ACC112 (cell line): ENCODE measurements around the gene LYPD6.
A peak's percentile ranks its signal among the peaks of the same experiment; 100 is the strongest.
"Not testable (repeated sequence)": the region's sequence is repeated elsewhere in the genome, so short reads cannot be mapped to it uniquely, and the experiment has no call there.

ENCODE experiments used
- H2AFZ ChIP-seq: fragments of 200-600 bp; sonication (generic); one replicate; pipeline ENCODE4 v1.6.0; 2017; ENCODE audit warnings: antibody characterized with exemption, low read length; ENCODE audit not compliant: unreplicated experiment
- H3K27ac ChIP-seq: fragments of 200-600 bp; sonication (generic); 2 replicates; pipeline ENCODE4 v1.5.1; 2014; ENCODE audit warnings: low read depth, mild to moderate bottlenecking, antibody characterized with exemption, low read length, moderate library complexity
- H3K27me3 ChIP-seq: fragments of 200-600 bp; sonication (generic); 2 replicates; pipeline ENCODE4 v1.6.1; 2014; ENCODE audit warnings: mild to moderate bottlenecking, antibody characterized with exemption, low read length, moderate library complexity, mixed read lengths; ENCODE audit not compliant: insufficient read depth
- H3K36me3 ChIP-seq: fragments of 200-600 bp; sonication (generic); 2 replicates; pipeline ENCODE4 v1.6.1; 2016; ENCODE audit warnings: mild to moderate bottlenecking, antibody characterized with exemption, low read length, moderate library complexity, mixed read lengths; ENCODE audit not compliant: insufficient read depth
- H3K4me1 ChIP-seq: fragments of 200-600 bp; sonication (generic); one replicate; pipeline ENCODE4 v1.6.1; 2016; ENCODE audit warnings: low read length, mixed read lengths; ENCODE audit not compliant: insufficient read depth, unreplicated experiment, control insufficient read depth
- H3K4me3 ChIP-seq: fragments of 200-600 bp; sonication (generic); 2 replicates; pipeline ENCODE4 v1.5.1; 2014; ENCODE audit warnings: mild to moderate bottlenecking, low read depth, low read length
- H3K79me2 ChIP-seq: fragments of 200-600 bp; sonication (generic); one replicate; pipeline ENCODE4 v1.6.0; 2016; ENCODE audit warnings: low read length; ENCODE audit not compliant: control insufficient read depth, unreplicated experiment, insufficient read depth

Gene LYPD6

GRCh38 chr2:149318566-149318965 is 11.8 kb upstream of the LYPD6 start:
- not testable (repeated sequence) for H3K27me3 ChIP-seq, H3K4me3 ChIP-seq, H2AFZ ChIP-seq, H3K36me3 ChIP-seq, H3K27ac ChIP-seq, H3K79me2 ChIP-seq, H3K4me1 ChIP-seq

- no peak overlapping the region for H2AFZ ChIP-seq
Measured at GRCh38 chr2:149320362-149320761, 10.0 kb upstream of the LYPD6 start.

GRCh38 chr2:149329068-149329467 is 1.3 kb upstream of the LYPD6 start:
- Histone ChIP-seq H3K36me3 (no peaks in the 10 kb centered on the region), H2AFZ (no peak overlapping the region), H3K4me1 (no peaks in the 10 kb centered on the region), H3K27me3 (peaks cover 59% of the 10 kb centered on the region), H3K4me3 (no peak overlapping the region), H3K79me2 (no peaks in the 10 kb centered on the region), H3K27ac (no peak overlapping the region)

More at GRCh38 chr2:149320362-149320761, 10.0 kb upstream of the LYPD6 start:
- H3K36me3 ChIP-seq = no peaks in the 10 kb centered on the region
- H3K4me3 ChIP-seq = no peak overlapping the region
- no peak overlapping the region for H3K27ac ChIP-seq
- no peaks in the 10 kb centered on the region for H3K79me2 ChIP-seq
- no peaks in the 10 kb centered on the region for H3K4me1 ChIP-seq
- no peaks in the 10 kb centered on the region for H3K27me3 ChIP-seq

DNA sequence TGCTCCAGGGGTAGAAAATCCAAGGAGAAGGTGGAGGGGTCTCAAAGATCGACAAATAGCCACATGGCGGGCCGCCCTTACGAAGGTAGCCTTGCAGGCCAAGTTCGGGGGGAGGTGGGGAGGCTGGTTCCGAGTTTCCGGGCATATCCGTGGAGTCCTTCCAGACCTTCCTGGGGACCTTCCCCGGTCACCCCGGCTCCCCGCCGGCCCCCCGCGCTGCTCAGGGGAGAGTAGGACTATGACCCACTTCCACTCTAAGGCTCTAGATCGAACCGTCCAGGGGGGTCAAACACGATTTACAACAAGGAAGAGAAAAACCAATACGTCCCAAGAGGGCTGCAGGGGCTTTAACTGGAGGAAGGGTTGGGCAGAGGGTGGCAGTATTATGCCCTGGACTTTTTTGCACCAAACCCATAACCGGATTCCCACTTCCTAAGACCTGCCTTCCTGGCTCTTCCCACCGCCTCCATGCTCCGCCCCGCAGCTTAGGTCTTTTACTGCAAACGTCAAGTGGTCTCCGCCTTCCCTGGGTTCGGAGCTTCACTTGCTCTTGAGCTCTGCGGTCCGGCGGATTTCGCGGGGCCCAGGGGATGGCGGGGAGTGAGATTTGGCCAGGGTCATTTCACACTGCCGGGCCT is 779 bp upstream of the LYPD6 start:
- Histone ChIP-seq H3K36me3 (no peaks in the 10 kb centered on the region), H3K27me3 (peaks cover 64% of the 10 kb centered on the region), H2AFZ (peak overlapping the region; percentile 7), H3K79me2 (no peaks in the 10 kb centered on the region), H3K4me3 (peak overlapping the region; percentile 73), H3K27ac (no peak overlapping the region), H3K4me1 (no peaks in the 10 kb centered on the region)

GRCh38 chr2:149331023-149331400 is 625 bp downstream of the LYPD6 start:
- H3K36me3 ChIP-seq = no peaks in the 10 kb centered on the region
- no peak overlapping the region for H3K27ac ChIP-seq
- H2AFZ ChIP-seq = no peak overlapping the region
- no peaks in the 10 kb centered on the region for H3K4me1 ChIP-seq
- H3K27me3 ChIP-seq = peaks cover 62% of the 10 kb centered on the region
- H3K4me3 ChIP-seq = peak overlapping the region; percentile 71
- H3K79me2 ChIP-seq = no peaks in the 10 kb centered on the region

DNA sequence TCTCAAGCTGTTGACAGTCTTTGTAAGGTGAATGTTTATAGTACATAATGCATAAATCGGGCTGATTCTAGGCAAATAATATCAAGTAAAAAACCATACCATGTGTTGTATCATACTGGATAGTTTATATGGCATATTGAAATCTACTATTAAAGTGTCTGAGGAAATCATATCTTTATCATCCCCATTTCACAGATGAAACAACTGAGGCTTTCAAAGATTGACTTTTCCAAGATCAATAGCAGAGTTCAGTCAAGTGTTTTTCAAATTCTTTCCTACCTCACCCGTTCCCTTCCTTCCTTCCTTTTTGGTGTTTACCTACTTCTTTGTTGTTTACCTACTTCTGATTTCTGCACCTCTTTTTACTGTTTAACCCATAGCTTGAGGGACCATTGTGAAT is 2.0 kb downstream of the LYPD6 start:
- no peak overlapping the region for H3K4me3 ChIP-seq
- H2AFZ ChIP-seq = no peak overlapping the region
- no peaks in the 10 kb centered on the region for H3K4me1 ChIP-seq

GRCh38 chr2:149333636-149334035 is 3.2 kb downstream of the LYPD6 start:
- no peak overlapping the region for H2AFZ ChIP-seq
- peaks cover 57% of the 10 kb centered on the region for H3K27me3 ChIP-seq
- H3K4me3 ChIP-seq = no peak overlapping the region
- H3K4me1 ChIP-seq = no peaks in the 10 kb centered on the region
- no peaks in the 10 kb centered on the region for H3K79me2 ChIP-seq
- H3K27ac ChIP-seq = no peak overlapping the region
- no peaks in the 10 kb centered on the region for H3K36me3 ChIP-seq

More for the DNA sequence above, 2.0 kb downstream of the LYPD6 start:
- no peak overlapping the region for H3K27ac ChIP-seq
- no peaks in the 10 kb centered on the region for H3K79me2 ChIP-seq
- H3K36me3 ChIP-seq = no peaks in the 10 kb centered on the region
- H3K27me3 ChIP-seq = peaks cover 62% of the 10 kb centered on the region

DNA sequence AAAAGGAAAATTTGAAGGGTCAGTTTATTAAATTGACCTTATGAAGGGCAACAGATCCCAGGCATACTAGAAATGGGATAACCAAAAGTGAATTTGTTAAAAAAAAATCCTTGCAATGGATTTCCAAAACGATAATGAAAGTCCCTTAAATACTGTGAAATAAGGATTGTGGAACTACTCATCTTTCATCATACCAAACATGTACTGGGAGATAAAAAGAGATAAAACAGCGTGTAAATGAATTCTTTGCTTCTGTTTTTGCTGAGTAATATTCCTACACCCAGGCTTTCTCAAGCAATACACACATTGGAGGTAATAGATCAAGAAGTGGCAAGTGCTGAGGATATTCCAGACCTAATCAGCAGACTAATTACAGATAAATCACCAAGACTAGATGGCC is 3.8 kb downstream of the LYPD6 start:
- no peak overlapping the region for H3K27ac ChIP-seq
- H3K27me3 ChIP-seq = peaks cover 52% of the 10 kb centered on the region
- H3K4me1 ChIP-seq = no peaks in the 10 kb centered on the region
- no peaks in the 10 kb centered on the region for H3K79me2 ChIP-seq
- H3K36me3 ChIP-seq = no peaks in the 10 kb centered on the region
- no peak overlapping the region for H2AFZ ChIP-seq
- no peak overlapping the region for H3K4me3 ChIP-seq

DNA sequence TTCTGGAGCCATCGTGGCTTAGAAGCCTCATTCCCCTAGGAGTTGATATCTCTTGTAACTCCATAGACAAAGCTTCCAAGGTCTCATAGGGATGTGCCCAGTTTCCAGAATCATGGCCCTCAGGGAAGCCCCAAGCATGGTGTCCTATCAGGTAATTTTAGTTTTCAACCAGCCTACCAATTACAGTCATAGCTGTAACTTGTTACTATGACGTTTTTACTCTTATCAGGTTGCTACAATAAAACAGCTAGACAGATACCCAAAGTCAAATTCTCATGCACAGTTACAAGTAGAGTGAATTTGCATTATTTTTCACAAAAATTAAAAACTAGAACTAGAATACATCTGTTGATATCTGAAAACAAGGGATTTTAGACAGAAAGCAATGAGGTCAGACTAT is 8.9 kb downstream of the LYPD6 start:
- Histone ChIP-seq H3K4me3 (no peak overlapping the region), H2AFZ (no peak overlapping the region), H3K27ac (no peak overlapping the region), H3K79me2 (no peaks in the 10 kb centered on the region), H3K4me1 (no peaks in the 10 kb centered on the region), H3K36me3 (no peaks in the 10 kb centered on the region), H3K27me3 (peaks cover 4% of the 10 kb centered on the region)

GRCh38 chr2:149342509-149342908 is 12.1 kb downstream of the LYPD6 start:
- Histone ChIP-seq H3K27me3 (no peaks in the 10 kb centered on the region), H3K27ac (no peak overlapping the region), H3K4me3 (no peak overlapping the region), H3K79me2 (no peaks in the 10 kb centered on the region), H3K4me1 (no peaks in the 10 kb centered on the region), H2AFZ (no peak overlapping the region), H3K36me3 (no peaks in the 10 kb centered on the region)

DNA sequence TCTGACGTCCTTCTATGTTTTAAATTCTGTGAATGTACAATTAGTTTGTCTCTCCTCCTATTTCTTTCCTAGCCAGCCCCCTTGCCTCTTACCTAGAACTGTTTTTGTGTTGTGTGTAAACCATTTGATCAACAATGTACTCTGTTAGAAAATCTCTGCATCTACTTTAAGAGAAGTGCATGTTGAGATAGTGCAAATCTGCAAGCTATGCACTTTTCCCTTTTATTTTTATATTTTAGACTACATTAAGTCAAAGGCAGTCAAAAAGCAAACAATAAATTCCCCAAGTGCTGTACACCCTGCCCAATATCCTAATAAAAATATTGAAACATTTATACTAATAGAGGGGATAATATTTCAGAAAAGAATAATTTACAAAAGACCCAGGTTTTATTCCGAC is 13.7 kb downstream of the LYPD6 start:
- Histone ChIP-seq H3K27me3 (no peaks in the 10 kb centered on the region), H3K27ac (no peak overlapping the region), H3K79me2 (no peaks in the 10 kb centered on the region), H3K4me1 (no peaks in the 10 kb centered on the region), H2AFZ (no peak overlapping the region), H3K4me3 (no peak overlapping the region), H3K36me3 (no peaks in the 10 kb centered on the region)
